CD14-positive monocyte (primary cell): ENCODE data around the gene PCDHA2. TPM values are rescaled to one million over a fixed set of nuclear protein-coding genes. Genes with fewer than 3 reads are reported as not detected.
"Not testable (repeated sequence)": the region's sequence is repeated elsewhere in the genome, so short reads cannot be mapped to it uniquely, and the experiment has no call there.

Experiments
- DNase-seq, 3 donors: peaks; one replicate each; pipeline ENCODE4 v3.0.0-alpha.2; 2011 to 2022
- H2AFZ ChIP-seq: 2 replicates; pipeline ENCODE4 v1.6.0; 2012; ENCODE audit warnings: mild to moderate bottlenecking, low read depth, low read length, inconsistent platforms; ENCODE audit not compliant: insufficient read depth, poor library complexity, severe bottlenecking
- H3K27ac ChIP-seq, 2 donors: 1 replicate in 1 of 2; 2 replicates in 1 of 2; pipeline ENCODE4 v1.5.1; 2012 to 2013; ENCODE audit warnings: low read length in 2 of 2, control low read depth in 1 of 2, inconsistent platforms in 1 of 2, low read depth in 1 of 2, mild to moderate bottlenecking in 1 of 2
- H3K27me3 ChIP-seq, 2 donors: one replicate each; pipeline versions ENCODE4 v1.6.0 to v1.6.1; 2011 to 2013; ENCODE audit warnings: low read length in 2 of 2; ENCODE audit not compliant: control insufficient read depth in 2 of 2, insufficient read depth in 2 of 2
- H3K36me3 ChIP-seq, 2 donors: replicated peaks in 1 of 2; 1 replicate in 1 of 2; 2 replicates in 1 of 2; pipeline versions ENCODE4 v1.5.1 to v1.6.1; 2012 to 2013; ENCODE audit warnings: low read length in 2 of 2, control low read depth in 1 of 2, inconsistent platforms in 1 of 2, mild to moderate bottlenecking in 1 of 2; ENCODE audit not compliant: insufficient read depth in 2 of 2, control insufficient read depth in 1 of 2
- H3K4me1 ChIP-seq, 2 donors: 1 replicate in 1 of 2; 2 replicates in 1 of 2; pipeline versions ENCODE4 v1.5.1 to v1.6.1; 2012 to 2013; ENCODE audit warnings: low read length in 2 of 2, control low read depth in 1 of 2, inconsistent platforms in 1 of 2, mild to moderate bottlenecking in 1 of 2, moderate library complexity in 1 of 2; ENCODE audit not compliant: insufficient read depth in 2 of 2, control insufficient read depth in 1 of 2
- H3K4me2 ChIP-seq: replicated peaks from 2 replicates; pipeline ENCODE3; 2012; ENCODE audit warnings: low read length, moderate library complexity, mild to moderate bottlenecking; ENCODE audit not compliant: poor library complexity, severe bottlenecking; ENCODE audit errors: extremely low read depth
- H3K4me3 ChIP-seq, 3 experiments: fragments of 200-600 bp in 1 of 3; sonication (generic) in 1 of 3; replicated peaks in 1 of 3; 1 replicate in 2 of 3; 2 replicates in 1 of 3; pipeline ENCODE4 v1.5.1; 2011 to 2013; ENCODE audit warnings: low read length in 3 of 3, mild to moderate bottlenecking in 3 of 3, control low read depth in 2 of 3, low read depth in 2 of 3, inconsistent platforms in 1 of 3, moderate library complexity in 1 of 3
- H3K79me2 ChIP-seq: 2 replicates; pipeline ENCODE4 v1.6.0; 2012; ENCODE audit warnings: mild to moderate bottlenecking, control low read depth, inconsistent platforms, low read length, moderate library complexity; ENCODE audit not compliant: insufficient read depth
- H3K9ac ChIP-seq: 2 replicates; pipeline ENCODE4 v1.6.0; 2017; ENCODE audit warnings: low read length, mild to moderate bottlenecking; ENCODE audit not compliant: insufficient read depth, poor library complexity, severe bottlenecking
- H3K9me3 ChIP-seq, 2 donors: replicated peaks in 1 of 2; 1 replicate in 1 of 2; 2 replicates in 1 of 2; pipeline versions ENCODE4 v1.5.1 to v1.6.1; 2012 to 2013; ENCODE audit warnings: low read length in 2 of 2, control low read depth in 1 of 2; ENCODE audit not compliant: control insufficient read depth in 1 of 2, insufficient read depth in 1 of 2
- H4K20me1 ChIP-seq: 2 replicates; pipeline ENCODE4 v1.6.0; 2012; ENCODE audit warnings: mild to moderate bottlenecking, low read length, control low read depth, moderate library complexity; ENCODE audit not compliant: insufficient read depth
- H3K27ac Mint-ChIP-seq, 7 donors: one replicate each; pipeline ENCODE4 v1.8.0; 2020; ENCODE audit warnings: mild to moderate bottlenecking in 7 of 7, mixed read lengths in 7 of 7, moderate library complexity in 6 of 7, inconsistent platforms in 2 of 7
- H3K27me3 Mint-ChIP-seq, 3 donors: one replicate each; pipeline ENCODE4 v1.8.0; 2021 to 2022; ENCODE audit warnings: low read depth in 3 of 3, mild to moderate bottlenecking in 3 of 3, mixed read lengths in 3 of 3, moderate library complexity in 3 of 3, inconsistent platforms in 1 of 3
- H3K36me3 Mint-ChIP-seq, 2 donors: one replicate each; pipeline ENCODE4 v1.8.0; 2020; ENCODE audit warnings: mixed read lengths in 2 of 2, inconsistent platforms in 1 of 2, mild to moderate bottlenecking in 1 of 2
- H3K4me1 Mint-ChIP-seq: one replicate; pipeline ENCODE4 v1.8.0; 2020; ENCODE audit warnings: mild to moderate bottlenecking, mixed read lengths
- H3K4me3 Mint-ChIP-seq, 2 donors: one replicate each; pipeline ENCODE4 v1.8.0; 2020; ENCODE audit warnings: mild to moderate bottlenecking in 2 of 2, mixed read lengths in 2 of 2, moderate library complexity in 1 of 2
- H3K9me3 Mint-ChIP-seq, 7 donors: one replicate each; pipeline ENCODE4 v1.8.0; 2020 to 2022; ENCODE audit warnings: mixed read lengths in 7 of 7, mild to moderate bottlenecking in 6 of 7, moderate library complexity in 6 of 7, inconsistent platforms in 2 of 7
- WGBS: methylation state at CpG from one replicate; pipeline ENCODE4 v1.1.5; 2013; ENCODE audit warnings: missing lambda C conversion rate; ENCODE audit not compliant: insufficient coverage; 5-methylcytosine and 5-hydroxymethylcytosine counted together
- intact Hi-C, 2 donors: fragments of 100-400 bp; cut with micrococcal nuclease; formaldehyde crosslinking; loops; one replicate each; pipeline versions ENCODE4 v1.15.0 to v1.15.1; 2023
- polyA plus RNA-seq, 3 donors: library from polyadenylated mRNA; depleted of rRNA in 1 of 3; unstranded in 2 of 3; stranded (reverse) in 1 of 3; fragments of 300-500 nt in 2 of 3; fragments of >200 nt in 1 of 3; fragmentation: Illumina TruSeq in 2 of 3; gene quantifications; 1 replicate in 2 of 3; 2 replicates in 1 of 3; pipeline ENCODE4 v1.2.3, GENCODE V29; 2012 to 2021
- TF ChIP-seq, protein P1 (sequence below): fragments of 200-600 bp; IDR thresholded peaks from one replicate; pipeline ENCODE4 v1.8.0; 2022; ENCODE audit warnings: antibody characterized with exemption, mild to moderate bottlenecking

The PCDHA2 gene
- polyA plus RNA-seq, 3 donors: not detected

DNA sequence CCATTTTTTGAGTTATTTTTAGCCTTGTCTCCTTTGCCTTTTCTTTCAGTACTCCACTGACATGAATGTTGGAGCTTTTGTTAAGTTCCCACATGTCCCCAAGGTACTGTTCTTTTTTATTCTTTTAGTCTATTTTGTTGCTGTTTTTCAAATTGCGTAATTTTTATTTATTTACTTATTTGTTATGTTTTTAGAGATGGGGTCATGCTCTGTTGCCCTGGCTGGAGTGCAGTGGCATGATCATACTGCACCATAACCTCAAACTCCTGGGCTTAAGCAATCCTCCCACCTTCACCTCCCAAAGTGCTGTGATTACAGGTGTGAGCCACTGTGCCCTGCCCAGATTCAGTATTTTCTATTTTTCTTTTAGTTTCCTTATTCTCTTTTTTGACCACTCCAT is 14.1 kb upstream of the PCDHA2 start:
- H3K9ac ChIP-seq: no peak overlapping the region
- H4K20me1 ChIP-seq: no peaks in the 10 kb centered on the region
- H3K9me3 ChIP-seq: peaks cover 51 to 82% of the 10 kb centered on the region in 2 donors
- no peak overlapping the region for H3K4me3 ChIP-seq
- H3K79me2 ChIP-seq: no peaks in the 10 kb centered on the region
- H3K36me3 Mint-ChIP-seq: no peaks in the 10 kb centered on the region
- intact Hi-C loops: no loop called here
- H3K27ac Mint-ChIP-seq: no peak overlapping the region
- H3K4me3 Mint-ChIP-seq: no peak overlapping the region
- no peak overlapping the region for H3K4me2 ChIP-seq
- H3K9me3 Mint-ChIP-seq: peaks cover 44 to 83% (median 77%) of the 10 kb centered on the region in 7 donors
- no peaks in the 10 kb centered on the region for H3K4me1 ChIP-seq
- peaks cover 0 to 3% (median 1%) of the 10 kb centered on the region in 3 donors for H3K27me3 Mint-ChIP-seq
- DNase-seq: no peak
- no peaks in the 10 kb centered on the region for H3K27me3 ChIP-seq
- TF ChIP-seq, protein P1, sequence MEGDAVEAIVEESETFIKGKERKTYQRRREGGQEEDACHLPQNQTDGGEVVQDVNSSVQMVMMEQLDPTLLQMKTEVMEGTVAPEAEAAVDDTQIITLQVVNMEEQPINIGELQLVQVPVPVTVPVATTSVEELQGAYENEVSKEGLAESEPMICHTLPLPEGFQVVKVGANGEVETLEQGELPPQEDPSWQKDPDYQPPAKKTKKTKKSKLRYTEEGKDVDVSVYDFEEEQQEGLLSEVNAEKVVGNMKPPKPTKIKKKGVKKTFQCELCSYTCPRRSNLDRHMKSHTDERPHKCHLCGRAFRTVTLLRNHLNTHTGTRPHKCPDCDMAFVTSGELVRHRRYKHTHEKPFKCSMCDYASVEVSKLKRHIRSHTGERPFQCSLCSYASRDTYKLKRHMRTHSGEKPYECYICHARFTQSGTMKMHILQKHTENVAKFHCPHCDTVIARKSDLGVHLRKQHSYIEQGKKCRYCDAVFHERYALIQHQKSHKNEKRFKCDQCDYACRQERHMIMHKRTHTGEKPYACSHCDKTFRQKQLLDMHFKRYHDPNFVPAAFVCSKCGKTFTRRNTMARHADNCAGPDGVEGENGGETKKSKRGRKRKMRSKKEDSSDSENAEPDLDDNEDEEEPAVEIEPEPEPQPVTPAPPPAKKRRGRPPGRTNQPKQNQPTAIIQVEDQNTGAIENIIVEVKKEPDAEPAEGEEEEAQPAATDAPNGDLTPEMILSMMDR: no peak
- no peaks in the 10 kb centered on the region for H3K36me3 ChIP-seq
- H2AFZ ChIP-seq: no peak overlapping the region
- H3K27ac ChIP-seq: no peak overlapping the region
- H3K4me1 Mint-ChIP-seq: no peaks in the 10 kb centered on the region
- WGBS: no CpG with 5 or more reads among the region's 1 CpG

DNA sequence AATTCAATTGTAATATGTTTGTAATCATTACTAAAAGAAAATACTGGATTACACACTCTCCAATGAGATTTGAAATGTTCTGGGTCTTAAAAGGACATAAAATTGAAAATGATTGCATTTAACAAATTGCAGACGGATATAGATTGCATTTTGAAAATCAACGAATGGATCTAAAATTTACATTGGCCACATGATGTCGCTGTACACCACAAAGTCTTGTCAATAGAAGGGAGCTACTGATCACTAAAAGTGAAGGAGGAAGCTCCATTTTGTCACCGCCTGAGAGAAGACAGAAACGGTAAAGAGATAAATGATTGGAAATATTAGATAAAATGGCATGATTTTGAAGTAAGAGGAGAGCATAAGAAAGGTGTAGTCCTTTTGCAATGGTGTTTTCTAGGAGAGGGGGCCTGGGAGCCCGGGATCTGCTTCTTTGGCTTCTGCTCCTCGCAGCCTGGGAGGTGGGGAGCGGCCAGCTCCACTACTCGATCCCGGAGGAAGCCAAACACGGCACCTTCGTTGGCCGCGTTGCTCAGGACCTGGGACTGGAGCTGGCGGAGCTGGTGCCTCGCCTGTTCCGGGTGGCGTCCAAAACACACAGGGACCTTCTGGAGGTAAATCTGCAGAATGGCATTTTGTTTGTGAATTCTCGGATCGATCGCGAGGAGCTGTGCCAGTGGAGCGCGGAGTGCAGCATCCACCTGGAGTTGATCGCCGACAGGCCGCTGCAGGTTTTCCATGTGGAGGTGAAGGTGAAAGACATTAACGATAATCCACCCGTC is 8.6 kb upstream of the PCDHA2 start, which contains the start of gene PCDHA1:
PCDHA1 (plus strand) TSS at position 236 of the 782 bp plus-strand sequence.
- Histone ChIP-seq H3K27ac (no peak within 1 kb of the TSS), H2AFZ (no peak within 1 kb of the TSS), H3K27me3 (peaks cover 0 to 37% of the 10 kb centered on the region in 2 donors), H3K4me2 (no peak within 1 kb of the TSS), H3K36me3 (no peaks in the 10 kb centered on the region), H4K20me1 (no peaks in the 10 kb centered on the region), H3K9ac (no peak within 1 kb of the TSS), H3K4me3 (no peak within 1 kb of the TSS), H3K9me3 (peaks cover 57 to 91% of the 10 kb centered on the region in 2 donors), H3K79me2 (no peaks in the 10 kb centered on the region), H3K4me1 (peaks cover 0 to 4% of the 10 kb centered on the region in 2 donors)
- peaks cover 52 to 81% (median 75%) of the 10 kb centered on the region in 7 donors for H3K9me3 Mint-ChIP-seq
- no peaks in the 10 kb centered on the region for H3K4me1 Mint-ChIP-seq
- no peak for DNase-seq
- intact Hi-C loops: no loop called here
- peaks cover 18 to 33% (median 29%) of the 10 kb centered on the region in 3 donors for H3K27me3 Mint-ChIP-seq
- WGBS: 26% methylated on average over 25 of the region's 29 CpGs
- TF ChIP-seq, protein P1: no peak
- peak within 1 kb of the TSS in 1 of 2 donors; percentile 57 for H3K4me3 Mint-ChIP-seq
- peak within 1 kb of the TSS in 1 of 7 donors; percentile 33 for H3K27ac Mint-ChIP-seq
- H3K36me3 Mint-ChIP-seq: peaks cover 3 to 12% of the 10 kb centered on the region in 2 donors

DNA sequence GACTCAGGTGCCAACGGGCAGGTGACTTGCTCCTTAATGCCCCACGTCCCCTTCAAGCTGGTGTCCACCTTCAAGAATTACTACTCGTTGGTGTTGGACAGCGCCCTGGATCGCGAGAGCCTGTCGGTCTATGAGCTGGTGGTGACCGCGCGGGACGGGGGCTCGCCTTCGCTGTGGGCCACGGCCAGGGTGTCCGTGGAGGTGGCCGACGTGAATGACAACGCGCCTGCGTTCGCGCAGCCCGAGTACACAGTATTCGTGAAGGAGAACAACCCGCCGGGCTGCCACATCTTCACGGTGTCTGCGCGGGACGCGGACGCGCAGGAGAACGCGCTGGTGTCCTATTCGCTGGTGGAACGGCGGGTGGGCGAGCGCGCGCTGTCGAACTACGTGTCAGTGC is 7.2 kb upstream of the PCDHA2 start:
- peaks cover 51 to 93% of the 10 kb centered on the region in 2 donors for H3K9me3 ChIP-seq
- WGBS: 47% methylated on average over 44 of the region's 44 CpGs

More for the DNA sequence above, 7.2 kb upstream of the PCDHA2 start:
- Mint-ChIP-seq H3K36me3 (peaks cover 3 to 12% of the 10 kb centered on the region in 2 donors), H3K4me3 (peak overlapping the region in 1 of 2 donors; percentile 57), H3K27me3 (peaks cover 18 to 33% (median 29%) of the 10 kb centered on the region in 3 donors), H3K9me3 (peaks cover 47 to 85% (median 72%) of the 10 kb centered on the region in 7 donors)
- H3K27ac ChIP-seq, intact Hi-C loops, H3K9ac ChIP-seq, H3K4me2 ChIP-seq, H3K36me3 ChIP-seq, H3K27ac Mint-ChIP-seq, H4K20me1 ChIP-seq, DNase-seq, H3K4me1 Mint-ChIP-seq, H3K4me1 ChIP-seq, H3K79me2 ChIP-seq, H2AFZ ChIP-seq: not testable (repeated sequence)
- Histone ChIP-seq H3K27me3 (peaks cover 0 to 37% of the 10 kb centered on the region in 2 donors), H3K4me3 (peak overlapping the region in 1 of 3 experiments; percentile 17)
